ENCODE data around the gene CTTN. TPM values are rescaled to one million over a fixed set of nuclear protein-coding genes. Genes with fewer than 3 reads are reported as not detected.
"Not testable (repeated sequence)": the region's sequence is repeated elsewhere in the genome, so short reads cannot be mapped to it uniquely, and the experiment has no call there.

The CTTN gene
- total RNA-seq, 2 experiments from 2014 or later: 22.9 to 25.1 TPM

DNA sequence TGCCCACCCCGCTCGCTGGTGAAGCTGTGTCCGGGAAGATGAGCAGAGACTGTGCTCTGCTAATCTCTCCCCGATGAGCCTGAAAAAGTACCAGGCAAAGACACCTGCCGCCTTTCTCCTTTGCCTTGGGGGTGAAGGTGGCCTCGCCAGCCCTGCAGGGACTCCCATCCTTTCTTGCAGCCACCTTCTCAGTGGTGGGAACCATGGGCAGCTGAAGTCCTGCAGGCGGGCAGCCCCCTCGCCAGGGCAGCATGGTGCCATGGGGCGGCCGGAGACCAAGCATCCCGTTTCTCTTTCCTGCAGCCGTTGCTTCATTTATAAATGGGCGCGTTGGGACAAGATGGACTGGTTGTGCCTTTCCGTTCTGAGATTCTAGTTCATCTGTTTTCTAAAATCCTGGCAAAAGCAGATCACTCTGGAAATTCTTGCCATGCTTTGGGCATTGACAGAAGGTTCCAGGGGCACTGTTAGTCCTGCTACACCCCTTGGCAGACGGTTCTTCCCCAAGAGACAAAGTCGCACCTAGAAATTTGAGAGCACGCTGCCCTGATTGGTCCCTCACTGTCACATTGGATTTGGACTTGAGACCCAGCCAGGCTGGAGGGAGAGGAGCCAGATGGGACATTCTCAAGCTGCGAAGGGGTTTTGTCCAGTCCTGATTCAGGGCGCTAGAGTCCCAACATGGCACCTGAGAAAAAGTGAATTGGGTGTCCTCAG is 7.5 kb downstream of the CTTN start:
- CTCF ChIA-PET: no interaction called here
- POLR2A ChIA-PET: no interaction called here

DNA sequence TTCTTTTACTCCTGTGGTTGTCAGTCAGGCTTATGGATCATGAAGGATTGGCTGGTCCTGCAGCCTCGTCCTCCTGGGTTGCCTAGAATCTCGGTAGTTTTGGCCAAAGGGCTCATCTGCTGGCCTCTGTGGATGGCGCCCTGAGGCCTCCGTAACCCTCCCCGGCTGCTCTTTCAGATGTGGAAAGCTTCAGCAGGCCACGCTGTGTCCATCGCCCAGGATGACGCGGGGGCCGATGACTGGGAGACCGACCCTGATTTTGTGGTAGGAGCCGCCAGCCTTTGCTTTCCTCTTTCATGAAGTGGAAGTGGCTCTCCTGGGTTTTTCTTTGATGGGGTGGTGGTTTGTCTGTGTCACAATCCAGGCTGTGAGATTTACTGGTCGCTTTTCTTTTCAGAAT is 8.8 kb downstream of the CTTN start:
- ChIA-PET CTCF (no interaction called here), POLR2A (no interaction called here)

- ChIA-PET POLR2A (no interaction called here), CTCF (no interaction called here)
Observed at GRCh38 chr11:70407814-70408213, 9.5 kb downstream of the CTTN start.

DNA sequence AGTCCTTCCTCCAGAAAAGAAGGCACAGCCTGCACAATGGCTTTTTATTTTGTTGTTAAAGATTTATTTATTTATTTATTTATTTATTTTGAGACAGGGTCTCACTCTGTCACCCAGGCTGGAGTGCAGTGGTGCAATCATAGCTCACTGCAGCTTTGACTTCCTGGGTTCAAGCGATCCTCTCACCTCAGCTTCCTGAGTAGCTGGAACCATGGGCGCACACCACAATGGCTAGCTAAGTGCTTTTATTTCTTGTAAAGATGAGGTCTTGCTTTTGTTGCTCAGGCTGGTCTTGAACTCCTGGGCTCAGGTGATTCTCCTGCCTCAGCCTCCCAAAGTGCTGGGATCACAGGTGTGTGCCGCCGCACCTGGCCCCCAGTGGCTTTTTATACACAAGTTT is 10.0 kb downstream of the CTTN start:
- POLR2A ChIA-PET, CTCF ChIA-PET: not testable (repeated sequence)

DNA sequence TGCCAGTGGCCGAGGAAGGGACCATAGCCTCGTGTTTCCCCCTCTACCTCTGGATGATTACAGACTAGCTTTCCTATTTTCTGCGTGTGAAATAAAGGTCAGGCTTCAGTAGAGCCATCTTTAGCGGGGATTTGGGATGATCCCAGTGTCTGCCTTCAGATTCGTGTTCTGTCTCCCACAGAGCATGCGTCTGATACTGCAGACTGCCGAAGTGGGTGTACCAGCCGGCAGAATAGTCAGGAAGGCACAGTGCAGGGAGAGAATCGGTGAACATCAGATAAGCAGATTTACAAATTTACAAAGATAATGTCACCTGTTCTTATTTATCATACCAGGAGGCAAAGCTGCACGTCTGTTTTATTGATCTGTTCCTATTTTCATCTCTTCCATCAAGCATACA is 11.1 kb downstream of the CTTN start:
- ChIA-PET POLR2A (no interaction called here), CTCF (no interaction called here)

DNA sequence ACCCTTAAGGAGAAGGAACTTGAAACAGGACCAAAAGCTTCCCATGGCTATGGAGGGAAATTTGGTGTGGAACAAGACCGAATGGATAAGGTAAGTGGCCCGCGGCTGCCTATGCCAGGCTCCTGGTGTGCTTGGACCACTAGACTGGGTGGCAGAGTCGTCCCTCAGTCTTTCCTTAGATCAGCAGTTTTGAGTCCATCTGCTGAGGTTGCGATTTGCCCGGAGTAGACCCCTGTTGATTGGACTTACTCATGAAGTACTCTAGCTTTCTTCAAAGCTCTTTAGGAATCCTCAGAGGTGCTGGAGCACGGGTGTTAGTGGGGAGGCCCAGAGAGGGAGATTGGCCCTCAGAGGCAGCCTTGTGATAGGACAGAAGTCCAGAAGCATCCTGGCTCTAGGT is 11.5 kb downstream of the CTTN start:
- ChIA-PET CTCF (no interaction called here), POLR2A (no interaction called here)

- CTCF ChIA-PET: no interaction called here
- POLR2A ChIA-PET: no interaction called here
Observed at GRCh38 chr11:70410276-70411205, 12.2 kb downstream of the CTTN start.

- ChIA-PET CTCF (no interaction called here), POLR2A (no interaction called here)
Observed at GRCh38 chr11:70411713-70412452, 13.6 kb downstream of the CTTN start.

DNA sequence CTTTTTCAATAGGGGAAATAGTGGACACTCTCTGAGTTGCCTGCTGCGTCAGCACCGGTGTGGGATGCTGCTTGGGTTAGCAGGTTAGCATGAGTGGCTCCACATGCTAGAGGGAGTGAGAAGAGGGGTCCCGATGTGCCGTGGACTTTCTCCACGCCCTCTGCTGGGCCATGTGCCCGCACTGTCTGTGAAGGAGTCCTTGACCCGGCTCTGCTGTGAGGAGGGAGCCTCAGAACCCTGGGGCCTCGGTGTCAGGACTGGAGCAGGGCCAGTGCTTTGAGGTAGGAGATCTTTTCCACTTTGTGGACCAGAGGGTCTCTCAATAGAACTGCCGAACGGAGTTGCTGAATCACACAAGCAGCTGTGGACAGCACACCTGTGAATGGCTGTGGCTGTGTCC is 14.8 kb downstream of the CTTN start:
- CTCF ChIA-PET: no interaction called here
- POLR2A ChIA-PET: no interaction called here

DNA sequence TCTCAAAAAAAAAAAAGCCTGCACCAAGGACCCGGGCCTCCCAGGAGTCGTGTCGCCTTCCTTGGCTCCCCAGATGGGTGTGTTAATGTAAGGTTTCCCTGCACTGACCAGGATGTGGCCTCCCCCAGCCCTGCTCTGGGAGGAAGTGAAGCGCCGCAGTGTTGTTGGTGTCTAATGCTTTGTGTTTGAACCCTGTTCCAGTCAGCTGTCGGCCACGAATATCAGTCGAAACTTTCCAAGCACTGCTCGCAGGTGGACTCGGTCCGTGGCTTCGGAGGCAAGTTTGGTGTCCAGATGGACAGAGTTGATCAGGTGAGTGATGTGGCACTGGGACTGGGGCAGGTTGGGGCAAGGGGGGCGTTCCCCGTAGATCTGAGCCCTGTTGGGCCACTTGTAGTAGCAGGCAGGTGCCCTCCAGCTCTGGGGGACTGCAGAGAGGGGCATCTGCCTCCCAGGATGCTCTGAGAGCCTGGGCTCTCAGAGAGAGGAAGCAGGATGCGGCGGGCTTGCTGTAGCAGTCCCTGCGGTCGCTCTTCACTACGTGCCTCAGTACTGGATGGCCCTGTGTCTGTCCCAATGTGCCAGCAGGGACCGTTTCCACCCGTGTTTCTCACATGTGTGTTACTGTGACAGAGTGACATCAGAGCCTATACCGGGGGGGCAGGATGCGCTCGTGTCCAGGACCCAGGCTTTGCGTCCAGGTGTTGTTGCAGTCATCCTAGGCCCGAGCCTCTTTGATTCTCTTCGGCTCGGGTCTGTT is 16.2 kb downstream of the CTTN start:
- POLR2A ChIA-PET: no interaction called here
- CTCF ChIA-PET: no interaction called here

- CTCF ChIA-PET: no interaction called here
- POLR2A ChIA-PET: no interaction called here
Observed at GRCh38 chr11:70415191-70415590, 16.9 kb downstream of the CTTN start.

DNA sequence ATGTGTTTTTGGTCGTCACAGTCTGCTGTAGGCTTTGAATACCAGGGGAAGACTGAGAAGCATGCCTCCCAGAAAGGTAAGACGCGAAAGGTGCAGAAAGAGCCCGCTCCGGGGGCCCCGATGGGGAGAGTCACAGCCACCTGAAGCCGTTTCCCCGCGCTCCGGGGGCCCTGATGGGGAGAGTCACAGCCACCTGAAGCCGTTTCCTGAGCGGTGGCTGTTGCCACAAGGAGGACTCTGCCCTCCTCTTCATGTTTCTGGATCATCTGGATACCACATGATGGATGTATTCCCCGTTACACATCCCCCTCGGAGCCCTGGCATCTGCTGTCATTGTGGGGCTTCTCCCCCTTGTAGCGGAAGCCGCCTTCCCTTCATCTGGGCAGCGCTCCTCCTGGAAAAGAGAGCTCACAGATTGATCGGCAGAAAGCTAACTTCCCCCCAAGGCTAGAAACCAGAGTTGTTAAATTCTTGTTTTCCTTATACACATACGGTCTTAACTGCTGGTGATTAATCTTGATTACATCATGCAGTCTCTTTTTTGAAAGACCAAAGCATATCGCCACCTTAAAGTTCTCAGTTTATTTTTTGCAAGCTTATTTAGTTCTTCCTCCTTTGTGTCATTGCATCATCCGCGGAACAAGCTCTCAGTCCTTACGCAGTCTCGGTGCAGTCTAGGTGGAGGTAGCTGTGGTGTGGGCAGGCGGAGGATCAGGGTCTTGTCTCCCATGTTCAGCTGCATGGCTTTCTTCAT is 17.5 kb downstream of the CTTN start:
- ChIA-PET POLR2A (no interaction called here), CTCF (no interaction called here)

DNA sequence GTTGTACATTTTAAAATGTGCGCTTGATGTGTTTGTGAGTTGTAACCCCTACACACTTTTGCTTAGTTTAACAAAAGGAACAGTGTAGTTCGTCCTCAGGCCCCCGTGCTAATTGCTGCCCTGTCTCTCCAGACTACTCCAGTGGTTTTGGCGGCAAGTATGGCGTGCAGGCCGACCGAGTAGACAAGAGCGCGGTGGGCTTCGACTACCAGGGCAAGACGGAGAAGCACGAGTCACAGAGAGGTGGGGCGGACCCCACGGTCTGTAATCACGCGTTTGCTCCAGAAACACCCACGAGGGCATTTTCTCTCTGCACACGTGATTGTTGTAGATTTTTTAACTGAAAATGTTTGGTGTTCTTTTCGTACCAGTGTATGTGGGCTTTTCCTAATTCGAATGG is 18.6 kb downstream of the CTTN start:
- ChIA-PET CTCF (no interaction called here), POLR2A (no interaction called here)

GRCh38 chr11:70418130-70418529 is 19.8 kb downstream of the CTTN start:
- ChIA-PET POLR2A (interaction anchor here (0.6 kb wide), 1 partner anchor 69 kb away, joined by 4 read pairs; no protein-coding TSS in a partner anchor), CTCF (no interaction called here)

DNA sequence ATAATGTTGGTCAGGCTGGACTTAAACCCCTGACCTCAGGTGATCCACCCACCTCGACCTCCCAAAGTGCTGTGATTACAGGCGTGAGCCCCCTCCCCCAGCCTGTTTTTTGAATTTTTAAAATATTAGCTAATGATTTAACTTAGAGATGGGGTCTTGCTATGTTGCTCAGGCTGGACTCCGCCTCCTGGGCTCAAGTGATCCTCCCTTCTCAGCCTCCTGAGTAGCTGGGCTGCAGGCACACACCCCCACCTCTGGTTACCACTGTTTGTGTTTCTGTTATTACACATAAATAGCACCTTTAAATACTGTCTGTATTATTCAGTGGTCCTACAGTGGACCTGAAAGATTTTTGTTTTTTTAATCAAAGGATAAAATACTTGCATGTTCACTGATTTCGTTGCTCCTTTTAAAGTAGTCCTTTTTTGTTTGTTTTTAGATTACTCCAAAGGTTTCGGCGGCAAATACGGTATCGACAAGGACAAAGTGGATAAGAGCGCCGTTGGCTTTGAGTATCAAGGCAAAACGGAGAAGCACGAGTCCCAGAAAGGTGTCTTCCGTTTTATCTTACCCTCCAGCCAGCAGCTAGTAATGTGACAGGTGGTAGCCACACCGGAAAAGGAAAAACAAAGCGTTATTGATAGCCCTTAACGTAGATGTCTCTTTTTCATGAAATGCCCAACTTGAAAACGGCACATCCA is 21.1 kb downstream of the CTTN start:
- ChIA-PET CTCF (no interaction called here), POLR2A (no interaction called here)

DNA sequence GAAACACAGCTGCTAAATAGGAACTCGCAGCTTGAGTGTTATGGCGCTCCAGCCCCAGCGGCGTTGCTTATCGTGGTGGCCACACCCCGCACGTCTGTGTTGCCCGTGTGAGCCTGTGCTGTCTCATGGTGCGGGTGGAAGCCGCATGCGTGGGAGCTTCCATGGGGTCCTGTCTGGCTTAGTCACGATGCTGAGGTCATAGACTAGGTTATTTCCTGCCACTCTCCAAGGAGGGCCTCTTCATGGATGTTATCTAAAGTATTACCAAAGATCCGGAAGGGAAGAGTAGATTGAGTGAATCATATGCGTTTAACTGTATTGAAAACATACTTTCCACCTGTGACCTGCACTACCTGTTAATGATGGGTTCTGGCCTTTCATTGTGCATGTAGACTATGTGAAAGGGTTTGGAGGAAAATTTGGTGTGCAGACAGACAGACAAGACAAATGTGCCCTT is 21.7 kb downstream of the CTTN start:
- CTCF ChIA-PET: no interaction called here
- POLR2A ChIA-PET: no interaction called here

- CTCF ChIA-PET: no interaction called here
- POLR2A ChIA-PET: no interaction called here
Observed at GRCh38 chr11:70420496-70420895, 22.2 kb downstream of the CTTN start.

DNA sequence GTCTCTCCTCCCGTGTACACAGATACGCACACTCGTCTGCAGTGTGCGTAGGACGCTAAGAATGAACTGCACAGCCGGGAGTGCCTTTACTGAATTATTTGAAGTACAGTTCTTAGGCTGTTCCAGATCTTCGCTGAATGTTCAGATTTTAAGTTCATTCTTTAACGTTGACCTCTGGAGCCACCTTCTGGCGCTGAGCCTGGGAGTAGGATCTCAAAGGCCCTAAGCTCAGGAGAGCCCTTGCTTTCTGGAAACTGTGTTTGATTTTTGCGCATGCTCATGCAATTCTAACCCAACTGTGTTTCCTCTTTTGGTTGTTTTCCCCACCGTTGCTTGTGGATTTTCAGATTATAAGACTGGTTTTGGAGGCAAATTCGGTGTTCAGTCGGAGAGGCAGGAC is 22.8 kb downstream of the CTTN start:
- ChIA-PET POLR2A (no interaction called here), CTCF (interaction anchor here (0.6 kb wide), 1 partner anchor 201 kb away, joined by 3 read pairs; no protein-coding TSS in a partner anchor)
